Hepatocyte (in vitro differentiated cells): ENCODE results near the gene CEP250. TPM values are rescaled to one million over a fixed set of nuclear protein-coding genes. Genes with fewer than 3 reads are reported as not detected.

Experiments used
- DNase-seq: peaks from one replicate; pipeline ENCODE4 v3.0.0-alpha.2; 2016; ENCODE audit warnings: low spot score
- H2AFZ ChIP-seq: fragments of 200-600 bp; sonication (generic); 2 replicates; pipeline ENCODE4 v1.6.0; 2016; ENCODE audit warnings: antibody characterized with exemption, mild to moderate bottlenecking
- H3K27ac ChIP-seq: fragments of 200-600 bp; sonication (generic); 2 replicates; pipeline ENCODE4 v1.5.1; 2016; ENCODE audit warnings: mild to moderate bottlenecking
- H3K27me3 ChIP-seq: fragments of 200-600 bp; sonication (generic); 2 replicates; pipeline ENCODE4 v1.6.1; 2016
- H3K36me3 ChIP-seq: fragments of 200-600 bp; sonication (generic); replicated peaks from 2 replicates; pipeline ENCODE4 v1.5.1; 2016; ENCODE audit warnings: low read depth; ENCODE audit not compliant: insufficient read depth
- H3K4me1 ChIP-seq: fragments of 200-600 bp; sonication (generic); 2 replicates; pipeline ENCODE4 v1.5.1; 2016; ENCODE audit warnings: mild to moderate bottlenecking, moderate library complexity; ENCODE audit not compliant: insufficient read depth
- H3K4me2 ChIP-seq: fragments of 200-600 bp; sonication (generic); 2 replicates; pipeline ENCODE4 v1.6.0; 2016
- H3K4me3 ChIP-seq: fragments of 200-600 bp; sonication (generic); 2 replicates; pipeline ENCODE4 v1.5.1; 2016; ENCODE audit warnings: mild to moderate bottlenecking
- H3K79me2 ChIP-seq: fragments of 200-600 bp; sonication (generic); 2 replicates; pipeline ENCODE4 v1.6.0; 2017; ENCODE audit warnings: mild to moderate bottlenecking
- H3K9me2 ChIP-seq: fragments of 200-600 bp; sonication (generic); replicated peaks from 2 replicates; pipeline ENCODE4 v1.6.0; 2017; ENCODE audit warnings: mild to moderate bottlenecking; ENCODE audit not compliant: insufficient read depth
- H3K9me3 ChIP-seq: fragments of 200-600 bp; sonication (generic); 2 replicates; pipeline ENCODE4 v1.5.1; 2016; ENCODE audit warnings: low read depth, mild to moderate bottlenecking
- H4K20me1 ChIP-seq: fragments of 200-600 bp; sonication (generic); 2 replicates; pipeline ENCODE4 v1.6.0; 2016; ENCODE audit warnings: mild to moderate bottlenecking; ENCODE audit not compliant: insufficient read depth, poor library complexity, severe bottlenecking
- EZH2 ChIP-seq: fragments of 200-600 bp; sonication (generic); IDR thresholded peaks from 2 replicates; pipeline ENCODE4 v1.6.1; 2016; ENCODE audit warnings: antibody characterized with exemption, mild to moderate bottlenecking, borderline replicate concordance
- EZH2phosphoT487 ChIP-seq: fragments of 200-600 bp; sonication (generic); IDR thresholded peaks from one replicate; pipeline ENCODE4 v1.6.1; 2018; ENCODE audit warnings: antibody characterized with exemption, mild to moderate bottlenecking, low read depth, moderate library complexity; ENCODE audit not compliant: unreplicated experiment, severe bottlenecking
- WGBS: methylation state at CpG from one replicate; pipeline ENCODE4 v1.1.6; 2016; ENCODE audit warnings: low lambda C conversion rate; ENCODE audit errors: missing lambda C conversion rate; 5-methylcytosine and 5-hydroxymethylcytosine counted together
- polyA plus RNA-seq: library from polyadenylated mRNA; unstranded; fragments of >200 nt; fragmentation: Nextera tagmentation; extraction: Ambion mirVana; gene quantifications from 2 replicates; pipeline ENCODE4 v1.2.1, GENCODE V29; 2016
- total RNA-seq: library from RNA; depleted of rRNA; stranded (reverse); fragments of >200 nt; gene quantifications from 2 replicates; pipeline ENCODE4 v1.2.3, GENCODE V29; 2014
- TF ChIP-seq, protein P1 (sequence below): fragments of 200-600 bp; sonication (generic); IDR thresholded peaks from 2 replicates; pipeline ENCODE4 v1.5.1; 2016; ENCODE audit warnings: antibody characterized with exemption, mild to moderate bottlenecking; ENCODE audit not compliant: poor library complexity

CEP250 gene
- total and polyA plus RNA-seq, 2 experiments from 2014 or later, result 12.4 to 18.5 TPM

DNA sequence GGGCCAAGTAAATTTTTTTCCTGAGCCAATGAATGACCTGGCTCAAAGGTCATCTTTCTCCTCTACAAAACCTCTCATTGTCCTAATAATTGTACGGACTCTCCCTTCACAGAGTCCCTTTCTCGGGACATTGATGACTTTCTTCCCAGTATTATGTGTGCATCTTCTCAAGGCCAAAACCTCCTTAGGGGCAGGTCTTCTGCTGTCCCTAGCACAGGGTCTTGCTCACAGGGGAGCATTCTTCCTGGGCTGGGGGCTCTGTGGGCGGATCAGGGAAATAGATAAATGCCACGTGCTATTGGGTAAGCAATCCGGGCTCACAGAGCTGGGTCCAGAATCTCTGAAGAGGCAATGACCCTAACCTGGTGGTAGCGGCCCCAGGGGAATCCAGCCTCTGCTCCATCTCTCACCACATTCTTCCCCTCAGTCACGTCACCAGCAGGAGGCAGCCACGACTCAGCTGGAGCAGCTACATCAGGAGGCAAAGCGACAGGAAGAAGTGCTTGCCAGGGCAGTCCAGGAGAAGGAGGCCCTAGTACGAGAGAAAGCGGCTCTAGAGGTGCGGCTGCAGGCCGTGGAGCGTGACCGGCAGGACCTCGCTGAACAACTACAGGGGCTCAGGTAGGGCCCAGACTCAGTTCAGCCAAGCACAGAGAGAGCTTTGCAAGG lies 23.5 kb downstream of the CEP250 start:
- H2AFZ ChIP-seq, result no peak overlapping the region
- H3K4me2 ChIP-seq, result no peak overlapping the region
- WGBS, result 91% methylated on average over 16 of the region's 16 CpGs
- peaks cover 3% of the 10 kb centered on the region for H3K4me1 ChIP-seq
- H3K79me2 ChIP-seq, result no peaks in the 10 kb centered on the region
- H3K9me2 ChIP-seq, result no peaks in the 10 kb centered on the region
- H3K4me3 ChIP-seq, result no peak overlapping the region
- no peak overlapping the region for H3K27ac ChIP-seq
- H4K20me1 ChIP-seq, result no peaks in the 10 kb centered on the region
- TF ChIP-seq EZH2phosphoT487, result no peak
- no peak for TF ChIP-seq EZH2
- TF ChIP-seq, protein P1, sequence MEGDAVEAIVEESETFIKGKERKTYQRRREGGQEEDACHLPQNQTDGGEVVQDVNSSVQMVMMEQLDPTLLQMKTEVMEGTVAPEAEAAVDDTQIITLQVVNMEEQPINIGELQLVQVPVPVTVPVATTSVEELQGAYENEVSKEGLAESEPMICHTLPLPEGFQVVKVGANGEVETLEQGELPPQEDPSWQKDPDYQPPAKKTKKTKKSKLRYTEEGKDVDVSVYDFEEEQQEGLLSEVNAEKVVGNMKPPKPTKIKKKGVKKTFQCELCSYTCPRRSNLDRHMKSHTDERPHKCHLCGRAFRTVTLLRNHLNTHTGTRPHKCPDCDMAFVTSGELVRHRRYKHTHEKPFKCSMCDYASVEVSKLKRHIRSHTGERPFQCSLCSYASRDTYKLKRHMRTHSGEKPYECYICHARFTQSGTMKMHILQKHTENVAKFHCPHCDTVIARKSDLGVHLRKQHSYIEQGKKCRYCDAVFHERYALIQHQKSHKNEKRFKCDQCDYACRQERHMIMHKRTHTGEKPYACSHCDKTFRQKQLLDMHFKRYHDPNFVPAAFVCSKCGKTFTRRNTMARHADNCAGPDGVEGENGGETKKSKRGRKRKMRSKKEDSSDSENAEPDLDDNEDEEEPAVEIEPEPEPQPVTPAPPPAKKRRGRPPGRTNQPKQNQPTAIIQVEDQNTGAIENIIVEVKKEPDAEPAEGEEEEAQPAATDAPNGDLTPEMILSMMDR, result no peak
- no peaks in the 10 kb centered on the region for H3K36me3 ChIP-seq
- no peaks in the 10 kb centered on the region for H3K27me3 ChIP-seq
- H3K9me3 ChIP-seq, result no peaks in the 10 kb centered on the region
- DNase-seq, result no peak

DNA sequence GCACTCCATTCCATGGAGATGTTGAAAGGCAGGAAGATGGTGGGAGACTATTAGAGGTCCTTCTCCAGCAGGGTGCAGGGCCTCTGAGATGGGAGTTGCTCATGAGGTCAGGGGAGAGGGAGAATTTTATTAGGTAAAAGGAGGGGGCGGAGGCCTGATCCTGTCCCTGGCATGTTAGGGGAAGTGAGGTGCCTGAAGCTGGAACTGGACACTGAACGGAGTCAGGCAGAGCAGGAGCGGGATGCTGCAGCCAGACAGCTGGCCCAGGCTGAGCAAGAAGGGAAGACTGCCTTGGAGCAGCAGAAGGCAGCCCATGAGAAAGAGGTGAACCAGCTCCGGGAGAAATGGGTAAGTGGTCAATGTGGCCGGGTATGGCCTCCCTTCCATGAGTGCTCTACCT lies 24.4 kb downstream of the CEP250 start:
- H3K4me3 ChIP-seq, result no peak overlapping the region
- no peaks in the 10 kb centered on the region for H4K20me1 ChIP-seq
- no peaks in the 10 kb centered on the region for H3K79me2 ChIP-seq
- TF ChIP-seq, protein P1, result no peak
- TF ChIP-seq EZH2phosphoT487 (no peak), EZH2 (no peak)
- no peaks in the 10 kb centered on the region for H3K9me2 ChIP-seq
- DNase-seq, result no peak
- no peak overlapping the region for H3K27ac ChIP-seq
- no peaks in the 10 kb centered on the region for H3K36me3 ChIP-seq
- H2AFZ ChIP-seq, result no peak overlapping the region
- H3K9me3 ChIP-seq, result no peaks in the 10 kb centered on the region
- H3K27me3 ChIP-seq, result no peaks in the 10 kb centered on the region
- no peak overlapping the region for H3K4me2 ChIP-seq
- no peaks in the 10 kb centered on the region for H3K4me1 ChIP-seq
- WGBS, result 98% methylated on average over 5 of the region's 5 CpGs

DNA sequence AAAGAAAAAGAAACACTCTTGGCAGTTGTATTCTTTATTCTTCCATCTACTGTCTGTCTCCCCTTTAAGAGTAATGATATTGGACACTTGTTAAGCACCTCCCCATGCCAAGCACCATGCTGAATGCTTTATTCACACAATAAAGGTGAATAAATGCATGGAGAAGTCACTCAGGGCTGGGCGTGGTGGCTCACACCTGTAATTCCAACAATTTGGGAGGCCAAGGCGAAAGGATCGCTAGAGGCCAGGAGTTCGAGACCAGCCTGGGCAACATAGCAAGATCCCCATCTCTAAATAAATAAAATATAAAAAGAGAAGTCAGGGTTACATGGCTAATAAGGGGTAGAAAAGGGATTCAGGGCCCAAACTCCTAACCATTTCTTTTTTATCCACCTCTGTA lies 32.1 kb downstream of the CEP250 start:
- Histone ChIP-seq H3K4me1 (no peaks in the 10 kb centered on the region), H2AFZ (no peak overlapping the region), H3K4me2 (no peak overlapping the region), H3K9me2 (no peaks in the 10 kb centered on the region), H3K27ac (no peak overlapping the region), H4K20me1 (no peaks in the 10 kb centered on the region), H3K36me3 (no peaks in the 10 kb centered on the region), H3K9me3 (no peaks in the 10 kb centered on the region), H3K4me3 (no peak overlapping the region), H3K79me2 (no peaks in the 10 kb centered on the region), H3K27me3 (no peaks in the 10 kb centered on the region)
- TF ChIP-seq EZH2 (no peak), EZH2phosphoT487 (no peak)
- TF ChIP-seq, protein P1, result no peak
- DNase-seq, result no peak
- WGBS, result 88% methylated on average over 4 of the region's 4 CpGs

DNA sequence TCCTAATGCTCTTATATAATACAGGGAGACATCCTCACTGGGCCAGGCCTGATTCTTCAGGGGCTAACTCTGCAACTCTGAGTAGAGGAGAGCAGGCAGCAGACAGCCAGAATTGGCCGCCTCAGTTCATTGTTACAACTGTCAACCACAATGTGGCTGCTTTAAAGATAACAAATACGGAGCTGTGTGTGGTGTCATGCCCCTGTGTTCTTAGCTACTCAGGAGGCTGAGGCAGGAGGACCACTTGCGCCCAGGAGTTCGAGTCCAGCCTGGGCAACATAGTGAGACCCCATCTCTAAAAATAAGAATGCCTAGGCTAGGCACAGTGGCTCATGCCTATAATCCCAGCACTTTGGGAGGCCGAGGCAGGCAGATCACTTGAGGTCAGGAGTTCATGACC lies 34.3 kb downstream of the CEP250 start:
- Histone ChIP-seq H3K4me2 (no peak overlapping the region), H2AFZ (no peak overlapping the region), H3K4me1 (no peaks in the 10 kb centered on the region), H3K36me3 (no peaks in the 10 kb centered on the region), H3K9me2 (no peaks in the 10 kb centered on the region), H3K4me3 (no peak overlapping the region), H3K9me3 (no peaks in the 10 kb centered on the region), H3K27me3 (no peaks in the 10 kb centered on the region), H3K27ac (no peak overlapping the region), H3K79me2 (no peaks in the 10 kb centered on the region), H4K20me1 (no peaks in the 10 kb centered on the region)
- no peak for TF ChIP-seq EZH2phosphoT487
- TF ChIP-seq EZH2, result no peak
- TF ChIP-seq, protein P1, result no peak
- DNase-seq, result no peak
- 98% methylated on average over 5 of the region's 5 CpGs for WGBS
